ENCODE measurements around the gene KCNN1. TPM values are rescaled to one million over a fixed set of nuclear protein-coding genes. Genes with fewer than 3 reads are reported as not detected.

Gene KCNN1
- total RNA-seq, 1 experiment from 2014 or later = 0.61 TPM

- no peak for TF ChIP-seq EZH2phosphoT487 (IDR thresholded peaks at IDR 0.05; ENCODE audit: borderline replicate concordance)
- no peak for TF ChIP-seq CTCF (IDR thresholded peaks at IDR 0.05 in 2 of 3, conservative IDR thresholded peaks at IDR 0.05 in 1 of 3; ENCODE audit: borderline replicate concordance in 1 of 3, insufficient read depth in 1 of 3, low read depth in 2 of 3, low read length in 2 of 3)
- TF ChIP-seq JUND (IDR thresholded peaks at IDR 0.05) = no peak
- no peak for TF ChIP-seq POLR2A (IDR thresholded peaks at IDR 0.05; ENCODE audit: borderline replicate concordance, extremely low read depth, insufficient read depth, insufficient read length)
- no peak for TF ChIP-seq ZBTB33 (IDR thresholded peaks at IDR 0.05; ENCODE audit: extremely low read depth, insufficient replicate concordance, low read length)
- TF ChIP-seq POLR2AphosphoS5 (IDR thresholded peaks at IDR 0.05; ENCODE audit: low read depth, low read length) = no peak
- no peak for TF ChIP-seq ATF3 (IDR thresholded peaks at IDR 0.05)
- RAD21 ChIA-PET (ENCODE audit: low non-redundant PET in 1 of 2, low total read pairs in 2 of 2, uncharacterized antibody in 2 of 2, unreplicated experiment in 2 of 2) = no interaction called here
- no peaks in the 10 kb centered on the region for H4K20me1 ChIP-seq (ENCODE audit: insufficient read depth)
- no peaks in the 10 kb centered on the region for H3K36me3 ChIP-seq (ENCODE audit: control insufficient read depth in 1 of 2, insufficient read depth in 2 of 2, low read length in 2 of 2)
- no peak overlapping the region for H3K27ac ChIP-seq (ENCODE audit: low read depth, low read length)
- H3K4me1 ChIP-seq (ENCODE audit: control insufficient read depth in 1 of 2, insufficient read depth in 2 of 2, low read length in 2 of 2) = no peaks in the 10 kb centered on the region
- no peaks in the 10 kb centered on the region for H3K9me2 ChIP-seq (ENCODE audit: insufficient read depth)
- H3K4me2 ChIP-seq (ENCODE audit: low read length) = no peak overlapping the region
- no peak overlapping the region for H2AFZ ChIP-seq (ENCODE audit: low read depth, low read length, poor library complexity, severe bottlenecking)
- DNase-seq (ENCODE audit: low read depth, low spot score) = no peak
- POLR2A ChIA-PET = no interaction called here
- ATAC-seq = no peak
- CTCF ChIA-PET = no interaction called here
- H3K9me3 ChIP-seq (ENCODE audit: control insufficient read depth in 1 of 2, insufficient read depth in 1 of 2, low read depth in 1 of 2, low read length in 2 of 2) = no peaks in the 10 kb centered on the region
- H3K9ac ChIP-seq (ENCODE audit: low read length) = no peak overlapping the region
- H3K79me2 ChIP-seq (ENCODE audit: insufficient read depth, low read length) = no peaks in the 10 kb centered on the region
- H3K4me3 ChIP-seq (replicated peaks in 1 of 2; ENCODE audit: low read depth in 1 of 2, low read length in 2 of 2) = no peak overlapping the region
- no peaks in the 10 kb centered on the region for H3K27me3 ChIP-seq (ENCODE audit: insufficient read depth, low read length)
- intact Hi-C loops (cut with micrococcal nuclease) = no loop called here
- no TSS peak for BruUV-seq (replicated peaks)
These were observed 10.6 kb downstream of the KCNN1 start for GRCh38 chr19:17977488-17977887.

Measured in HCT116 (cell line).